ENCODE data around the gene FXYD7. TPM values are rescaled to one million over a fixed set of nuclear protein-coding genes. Genes with fewer than 3 reads are reported as not detected.

The FXYD7 gene
- total and polyA plus RNA-seq, 2 of the 4 experiments (the other 2 are of a cell fraction): 0.31 TPM; not detected in 1

DNA sequence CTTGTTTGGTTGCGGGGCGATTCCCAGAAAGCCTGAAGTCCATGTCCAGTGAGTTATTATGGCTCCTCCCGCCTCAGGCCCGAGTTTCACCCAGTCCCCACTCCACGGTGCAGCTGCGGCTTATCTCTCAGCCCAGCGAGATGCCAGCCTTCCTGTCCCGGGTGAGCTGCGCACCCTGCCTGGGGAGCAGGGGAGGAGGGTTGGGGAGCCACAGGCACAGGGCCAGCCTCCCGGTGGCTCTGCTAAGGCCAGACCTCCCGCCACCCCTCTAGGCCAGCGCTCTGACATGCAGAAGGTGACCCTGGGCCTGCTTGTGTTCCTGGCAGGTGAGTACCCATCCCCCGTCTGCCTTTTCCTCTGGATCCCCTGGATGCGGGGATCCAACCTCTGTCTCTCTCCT is 24.0 kb upstream of the FXYD7 start:
- Histone ChIP-seq H3K18ac (ENCODE audit: low read depth, low read length) (no peak overlapping the region), H3K4me3 (ENCODE audit: insufficient read depth, low read depth, low read length) (no peak overlapping the region), H3K27ac (ENCODE audit: insufficient read depth, low read length) (no peak overlapping the region), H3K9ac (ENCODE audit: low read depth, low read length) (no peak overlapping the region), H3K36me3 (ENCODE audit: control insufficient read depth, insufficient read depth, low read length) (no peaks in the 10 kb centered on the region), H3K14ac (replicated peaks; ENCODE audit: low read depth, low read length) (no peak overlapping the region), H3K23ac (ENCODE audit: low read depth, low read length) (no peak overlapping the region), H3K4me1 (ENCODE audit: control insufficient read depth, insufficient read depth, low read length) (no peaks in the 10 kb centered on the region), H3K79me1 (ENCODE audit: low read depth in 1 of 2, low read length in 2 of 2) (0 out of 4 replicates have a peak, but pooled peaks cover 0 to 5% of the 10 kb centered on the region in 2 experiments), H3K56ac (ENCODE audit: extremely low read depth, insufficient read depth, low read length) (no peak overlapping the region), H3K9me3 (ENCODE audit: control insufficient read depth, insufficient read depth, low read length) (no peaks in the 10 kb centered on the region), H2AFZ (replicated peaks; ENCODE audit: low read length, poor library complexity) (no peak overlapping the region), H2BK5ac (ENCODE audit: low read depth, low read length, poor library complexity, severe bottlenecking) (no peak overlapping the region), H2AK5ac (ENCODE audit: low read depth, low read length) (no peak overlapping the region), H3K9me1 (ENCODE audit: insufficient read depth, low read length) (0 out of 2 replicates have a peak, but pooled peaks cover 2% of the 10 kb centered on the region), H4K5ac (ENCODE audit: low read depth, low read length) (no peak overlapping the region), H3K4ac (ENCODE audit: low read depth, low read length) (no peak overlapping the region), H4K20me1 (ENCODE audit: insufficient read depth, low read length) (no peaks in the 10 kb centered on the region), H2BK20ac (ENCODE audit: low read depth, low read length) (no peak overlapping the region), H2AK9ac (replicated peaks; ENCODE audit: low read depth, low read length, poor library complexity) (no peak overlapping the region), H4K8ac (ENCODE audit: low read depth in 2 of 2, low read length in 2 of 2) (no peak overlapping the region), H2BK120ac (ENCODE audit: low read depth, low read length) (no peak overlapping the region), H3K27me3 (ENCODE audit: control insufficient read depth, insufficient read depth, low read length) (peaks cover 20% of the 10 kb centered on the region), H2BK15ac (ENCODE audit: low read depth, low read length) (no peak overlapping the region), H3K4me2 (ENCODE audit: low read depth, low read length) (no peak overlapping the region), H4K91ac (ENCODE audit: insufficient read depth, low read depth, low read length) (no peak overlapping the region)
- BruUV-seq (replicated peaks): no TSS peak
- CTCF ChIA-PET: no interaction called here
- dilution Hi-C loops (cut with HindIII; ENCODE audit: low sequenced_read_pairs, unreplicated experiment) (no loop called here), intact Hi-C loops (cut with micrococcal nuclease) (no loop called here), in situ Hi-C loops (cut with MboI; ENCODE audit: low sequenced_read_pairs) (no loop called here)
- WGBS, 2 experiments (ENCODE audit: extremely low coverage in 2 of 2, insufficient read length in 1 of 2): 72% methylated on average over 5 of the region's 14 CpGs; no CpG with 5 or more reads in 1 of the 2 experiments
- no peak for DNase-seq
- POLR2A ChIA-PET (ENCODE audit: unreplicated experiment): no interaction called here
- ATAC-seq (ENCODE audit: low read depth): no peak
- TF ChIP-seq, protein P1, sequence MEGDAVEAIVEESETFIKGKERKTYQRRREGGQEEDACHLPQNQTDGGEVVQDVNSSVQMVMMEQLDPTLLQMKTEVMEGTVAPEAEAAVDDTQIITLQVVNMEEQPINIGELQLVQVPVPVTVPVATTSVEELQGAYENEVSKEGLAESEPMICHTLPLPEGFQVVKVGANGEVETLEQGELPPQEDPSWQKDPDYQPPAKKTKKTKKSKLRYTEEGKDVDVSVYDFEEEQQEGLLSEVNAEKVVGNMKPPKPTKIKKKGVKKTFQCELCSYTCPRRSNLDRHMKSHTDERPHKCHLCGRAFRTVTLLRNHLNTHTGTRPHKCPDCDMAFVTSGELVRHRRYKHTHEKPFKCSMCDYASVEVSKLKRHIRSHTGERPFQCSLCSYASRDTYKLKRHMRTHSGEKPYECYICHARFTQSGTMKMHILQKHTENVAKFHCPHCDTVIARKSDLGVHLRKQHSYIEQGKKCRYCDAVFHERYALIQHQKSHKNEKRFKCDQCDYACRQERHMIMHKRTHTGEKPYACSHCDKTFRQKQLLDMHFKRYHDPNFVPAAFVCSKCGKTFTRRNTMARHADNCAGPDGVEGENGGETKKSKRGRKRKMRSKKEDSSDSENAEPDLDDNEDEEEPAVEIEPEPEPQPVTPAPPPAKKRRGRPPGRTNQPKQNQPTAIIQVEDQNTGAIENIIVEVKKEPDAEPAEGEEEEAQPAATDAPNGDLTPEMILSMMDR (conservative IDR thresholded peaks at IDR 0.05; ENCODE audit: low read depth, low read length): no peak
- TF ChIP-seq, protein P2, sequence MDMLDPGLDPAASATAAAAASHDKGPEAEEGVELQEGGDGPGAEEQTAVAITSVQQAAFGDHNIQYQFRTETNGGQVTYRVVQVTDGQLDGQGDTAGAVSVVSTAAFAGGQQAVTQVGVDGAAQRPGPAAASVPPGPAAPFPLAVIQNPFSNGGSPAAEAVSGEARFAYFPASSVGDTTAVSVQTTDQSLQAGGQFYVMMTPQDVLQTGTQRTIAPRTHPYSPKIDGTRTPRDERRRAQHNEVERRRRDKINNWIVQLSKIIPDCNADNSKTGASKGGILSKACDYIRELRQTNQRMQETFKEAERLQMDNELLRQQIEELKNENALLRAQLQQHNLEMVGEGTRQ (IDR thresholded peaks at IDR 0.05; ENCODE audit: low read depth, low read length): no peak
- no peak for TF ChIP-seq NFE2L2 (IDR thresholded peaks at IDR 0.05; ENCODE audit: low read depth, low read length)
- no peak for TF ChIP-seq SMC3 (IDR thresholded peaks at IDR 0.05; ENCODE audit: low read depth, low read length)
- no peak for TF ChIP-seq BHLHE40 (IDR thresholded peaks at IDR 0.05; ENCODE audit: low read depth, low read length)
- no peak for TF ChIP-seq CHD1 (IDR thresholded peaks at IDR 0.05; ENCODE audit: low read depth, low read length)
- TF ChIP-seq RCOR1 (IDR thresholded peaks at IDR 0.05; ENCODE audit: insufficient replicate concordance, low read length): no peak
- TF ChIP-seq MXI1 (IDR thresholded peaks at IDR 0.05; ENCODE audit: borderline replicate concordance, low read depth, low read length): no peak
- TF ChIP-seq CEBPB (IDR thresholded peaks at IDR 0.05; ENCODE audit: low read depth, low read length): no peak
- TF ChIP-seq, protein P3, sequence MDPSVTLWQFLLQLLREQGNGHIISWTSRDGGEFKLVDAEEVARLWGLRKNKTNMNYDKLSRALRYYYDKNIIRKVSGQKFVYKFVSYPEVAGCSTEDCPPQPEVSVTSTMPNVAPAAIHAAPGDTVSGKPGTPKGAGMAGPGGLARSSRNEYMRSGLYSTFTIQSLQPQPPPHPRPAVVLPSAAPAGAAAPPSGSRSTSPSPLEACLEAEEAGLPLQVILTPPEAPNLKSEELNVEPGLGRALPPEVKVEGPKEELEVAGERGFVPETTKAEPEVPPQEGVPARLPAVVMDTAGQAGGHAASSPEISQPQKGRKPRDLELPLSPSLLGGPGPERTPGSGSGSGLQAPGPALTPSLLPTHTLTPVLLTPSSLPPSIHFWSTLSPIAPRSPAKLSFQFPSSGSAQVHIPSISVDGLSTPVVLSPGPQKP (IDR thresholded peaks at IDR 0.05; ENCODE audit: borderline replicate concordance, low read depth, low read length): no peak
- no peak for TF ChIP-seq MAZ (IDR thresholded peaks at IDR 0.05; ENCODE audit: borderline replicate concordance, low read depth, low read length)
- TF ChIP-seq POLR2A (IDR thresholded peaks at IDR 0.05; ENCODE audit: low read depth, low read length): no peak
- TF ChIP-seq FOS (IDR thresholded peaks at IDR 0.05; ENCODE audit: low read depth, low read length): no peak
- TF ChIP-seq RAD21 (IDR thresholded peaks at IDR 0.05; ENCODE audit: low read length): no peak
- no peak for TF ChIP-seq MAFK (IDR thresholded peaks at IDR 0.05; ENCODE audit: low read depth, low read length)
- TF ChIP-seq RFX5 (IDR thresholded peaks at IDR 0.05; ENCODE audit: low read depth, low read length): no peak
